Activated naive CD4-positive, alpha-beta T cell treated with anti-CD3 and anti-CD28 coated beads for 36 hours (primary cell): Measurements from ENCODE around the gene CD151. TPM values are rescaled to one million over a fixed set of nuclear protein-coding genes. Genes with fewer than 3 reads are reported as not detected.

Source experiments
- CTCF ChIA-PET: fragments of 350-600 bp; sonication (Branson Sonifier 250); formaldehyde crosslinking; loops from one replicate; lab custom pipeline; 2021; ENCODE audit warnings: antibody characterized with exemption; lab: Charles Lee
- DNase-seq: peaks from one replicate; pipeline ENCODE4 v3.0.0-alpha.2; 2020
- H3K27ac Mint-ChIP-seq: one replicate; pipeline ENCODE4 v1.8.0; 2021; ENCODE audit warnings: mild to moderate bottlenecking, mixed read lengths
- H3K27me3 Mint-ChIP-seq: one replicate; pipeline ENCODE4 v1.8.0; 2021; ENCODE audit warnings: low read depth, mixed read lengths
- H3K36me3 Mint-ChIP-seq: one replicate; pipeline ENCODE4 v1.8.0; 2021; ENCODE audit warnings: low read depth, mixed read lengths
- H3K4me1 Mint-ChIP-seq: one replicate; pipeline ENCODE4 v1.8.0; 2021; ENCODE audit warnings: low read depth, mixed read lengths
- H3K4me3 Mint-ChIP-seq: one replicate; pipeline ENCODE4 v1.8.0; 2021; ENCODE audit warnings: mild to moderate bottlenecking, moderate library complexity, mixed read lengths
- H3K9me3 Mint-ChIP-seq: one replicate; pipeline ENCODE4 v1.8.0; 2021; ENCODE audit warnings: mixed read lengths
- intact Hi-C: fragments of 100-400 bp; cut with micrococcal nuclease; formaldehyde crosslinking; loops from one replicate; pipeline ENCODE4 v1.15.1; 2023
- total RNA-seq, 2 experiments: library from RNA; stranded (reverse); gene quantifications; one replicate each; pipeline ENCODE4 v1.2.3, GENCODE V29; 2021

CD151 gene
- total RNA-seq, 2 experiments from 2014 or later, result 16.3 to 18.1 TPM

GRCh38 chr11:800473-800872 lies 32.3 kb upstream of the CD151 start:
- intact Hi-C loops, result no loop called here
- Mint-ChIP-seq H3K36me3 (no peaks in the 10 kb centered on the region), H3K4me3 (no peak overlapping the region), H3K9me3 (no peaks in the 10 kb centered on the region), H3K27ac (no peak overlapping the region), H3K27me3 (no peaks in the 10 kb centered on the region), H3K4me1 (peaks cover 14% of the 10 kb centered on the region)
- CTCF ChIA-PET, result no interaction called here
- no peak for DNase-seq

GRCh38 chr11:801097-801780 lies 31.5 kb upstream of the CD151 start:
- Mint-ChIP-seq H3K36me3 (no peaks in the 10 kb centered on the region), H3K4me3 (no peak overlapping the region), H3K9me3 (no peaks in the 10 kb centered on the region), H3K27ac (no peak overlapping the region), H3K27me3 (no peaks in the 10 kb centered on the region), H3K4me1 (peaks cover 11% of the 10 kb centered on the region)
- intact Hi-C loops, result no loop called here
- no peak for DNase-seq
- CTCF ChIA-PET, result no interaction called here

GRCh38 chr11:802018-802617 lies 30.6 kb upstream of the CD151 start:
- Mint-ChIP-seq H3K27me3 (no peaks in the 10 kb centered on the region), H3K9me3 (no peaks in the 10 kb centered on the region), H3K4me1 (peaks cover 9% of the 10 kb centered on the region), H3K36me3 (no peaks in the 10 kb centered on the region), H3K27ac (no peak overlapping the region), H3K4me3 (no peak overlapping the region)
- CTCF ChIA-PET, result no interaction called here
- no peak for DNase-seq
- intact Hi-C loops, result no loop called here

- H3K36me3 Mint-ChIP-seq, result no peaks in the 10 kb centered on the region
- no peaks in the 10 kb centered on the region for H3K27me3 Mint-ChIP-seq
- intact Hi-C loops, result no loop called here
- H3K27ac Mint-ChIP-seq, result no peak overlapping the region
- H3K4me3 Mint-ChIP-seq, result peak overlapping the region; percentile 36
- no peak for DNase-seq
- CTCF ChIA-PET, result no interaction called here
- no peaks in the 10 kb centered on the region for H3K9me3 Mint-ChIP-seq
- peaks cover 12% of the 10 kb centered on the region for H3K4me1 Mint-ChIP-seq
These were observed 29.9 kb upstream of the CD151 start for GRCh38 chr11:802693-803466.

- no peak for DNase-seq
- intact Hi-C loops, result no loop called here
- Mint-ChIP-seq H3K36me3 (peaks cover 1% of the 10 kb centered on the region), H3K9me3 (no peaks in the 10 kb centered on the region), H3K4me3 (peak overlapping the region; percentile 82), H3K4me1 (peaks cover 15% of the 10 kb centered on the region), H3K27ac (no peak overlapping the region), H3K27me3 (no peaks in the 10 kb centered on the region)
- CTCF ChIA-PET, result no interaction called here
These were observed 29.3 kb upstream of the CD151 start for GRCh38 chr11:803467-803742.

- peak overlapping the region; percentile 56 for H3K27ac Mint-ChIP-seq
- CTCF ChIA-PET, result no interaction called here
These were observed 28.8 kb upstream of the CD151 start for GRCh38 chr11:803770-804598.

GRCh38 chr11:804599-804964 lies 28.2 kb upstream of the CD151 start:
- no peak for DNase-seq
- H3K4me3 Mint-ChIP-seq, result peak overlapping the region; percentile 82
- peaks cover 1% of the 10 kb centered on the region for H3K36me3 Mint-ChIP-seq
- peaks cover 21% of the 10 kb centered on the region for H3K4me1 Mint-ChIP-seq
- no peaks in the 10 kb centered on the region for H3K27me3 Mint-ChIP-seq
- peak overlapping the region; percentile 56 for H3K27ac Mint-ChIP-seq
- no peaks in the 10 kb centered on the region for H3K9me3 Mint-ChIP-seq
- intact Hi-C loops, result no loop called here
- CTCF ChIA-PET, result no interaction called here

More at GRCh38 chr11:803770-804598, 28.8 kb upstream of the CD151 start:
- peaks cover 1% of the 10 kb centered on the region for H3K36me3 Mint-ChIP-seq
- DNase-seq, result no peak
- no peaks in the 10 kb centered on the region for H3K27me3 Mint-ChIP-seq
- H3K4me3 Mint-ChIP-seq, result peak overlapping the region; percentile 82
- intact Hi-C loops, result no loop called here
- peaks cover 21% of the 10 kb centered on the region for H3K4me1 Mint-ChIP-seq
- no peaks in the 10 kb centered on the region for H3K9me3 Mint-ChIP-seq

- Mint-ChIP-seq H3K4me1 (peaks cover 35% of the 10 kb centered on the region), H3K27me3 (no peaks in the 10 kb centered on the region), H3K27ac (peak overlapping the region; percentile 97), H3K36me3 (peaks cover 28% of the 10 kb centered on the region), H3K4me3 (peak overlapping the region; percentile 84), H3K9me3 (no peaks in the 10 kb centered on the region)
- intact Hi-C loops, result loop anchor here (1.0 to 5.0 kb wide), 6 partner anchors 11 to 356 kb away; partner anchors contain the start of genes CHID1, POLR2L, PTDSS2 and TSPAN4
- CTCF ChIA-PET, result interaction anchor here (0.6 kb wide), 1 partner anchor 128 kb away, joined by 4 read pairs; no protein-coding TSS in a partner anchor
- DNase-seq, result no peak
These were observed 24.1 kb upstream of the CD151 start for GRCh38 chr11:808427-809286.

- peak within 1 kb of the TSS; percentile 97 for H3K27ac Mint-ChIP-seq
- H3K27me3 Mint-ChIP-seq, result no peaks in the 10 kb centered on the region
- H3K4me3 Mint-ChIP-seq, result peak within 1 kb of the TSS; percentile 84
- DNase-seq, result peak; percentile 99
- intact Hi-C loops, result loop anchor here (1.0 to 5.0 kb wide), 6 partner anchors 10 to 357 kb away; partner anchors contain the start of genes CHID1, POLR2L, PTDSS2 and TSPAN4
- no peaks in the 10 kb centered on the region for H3K9me3 Mint-ChIP-seq
- CTCF ChIA-PET, result no interaction called here
- peaks cover 33% of the 10 kb centered on the region for H3K4me1 Mint-ChIP-seq
- peaks cover 31% of the 10 kb centered on the region for H3K36me3 Mint-ChIP-seq
These were observed 23.3 kb upstream of the CD151 start, which contains the start of gene RPLP2 for GRCh38 chr11:809287-810039. Gene RPLP2, plus strand, starts transcription at chr11:809967. Its CDS starts 268 bp downstream, at chr11:810235.

GRCh38 chr11:810040-810567 lies 22.6 kb upstream of the CD151 start:
- H3K36me3 Mint-ChIP-seq, result peaks cover 31% of the 10 kb centered on the region
- peak overlapping the region; percentile 97 for H3K27ac Mint-ChIP-seq
- peak overlapping the region; percentile 84 for H3K4me3 Mint-ChIP-seq
- H3K9me3 Mint-ChIP-seq, result no peaks in the 10 kb centered on the region
- CTCF ChIA-PET, result interaction anchor here (0.7 kb wide), 1 partner anchor 134 kb away, joined by 3 read pairs; no protein-coding TSS in a partner anchor
- peaks cover 33% of the 10 kb centered on the region for H3K4me1 Mint-ChIP-seq
- DNase-seq, result no peak
- no peaks in the 10 kb centered on the region for H3K27me3 Mint-ChIP-seq
- intact Hi-C loops, result no loop called here
